GM12878 (cell line): ENCODE results near the gene DUSP15. TPM values are rescaled to one million over a fixed set of nuclear protein-coding genes. Genes with fewer than 3 reads are reported as not detected.

Experiments used
- ATAC-seq: fragments of 200-7000 bp; cut with Tn5 transposase; 3 replicates; pipeline ENCODE4 v1.9.1; 2020; ENCODE audit warnings: mild to moderate bottlenecking, moderate library complexity
- BruUV-seq: library from RNA; stranded (reverse); fragments of 400-500 nt; replicated peaks from 2 replicates; lab custom pipeline; 2021; lab: Mats Ljungman, UMichigan
- CTCF ChIA-PET: fragments of 300-600 bp; sonication (Branson Sonifier 250); formaldehyde crosslinking; extraction: SDS; loops from one replicate; lab custom pipeline; 2021; ENCODE audit warnings: inconsistent platforms; lab: Yijun Ruan, JAX
- POLR2A ChIA-PET: fragments of 350-600 bp; formaldehyde crosslinking; extraction: SDS; loops from one replicate; lab custom pipeline; 2021; ENCODE audit warnings: inconsistent platforms; lab: Charles Lee
- RAD21 ChIA-PET: fragments of 300-600 bp; sonication (Branson Sonifier 250); formaldehyde crosslinking; loops from one replicate; lab custom pipeline; 2023; ENCODE audit warnings: antibody characterized with exemption; ENCODE audit not compliant: unreplicated experiment; lab: Charles Lee
- SMC1A ChIA-PET: fragments of 300-600 bp; sonication (Branson Sonifier 250); formaldehyde crosslinking; loops from one replicate; lab custom pipeline; 2023; ENCODE audit not compliant: unreplicated experiment, uncharacterized antibody; lab: Charles Lee
- DNase-seq: peaks from one replicate; pipeline ENCODE4 v3.0.0-alpha.2; 2011; ENCODE audit warnings: low read depth, low spot score
- FAIRE-seq: peaks from 3 replicates; lab custom pipeline; 2011; peaks lifted over from hg19 to GRCh38; lab: Jason Lieb, UNC
- H2AFZ ChIP-seq: 2 replicates; pipeline ENCODE4 v1.6.0; 2011; ENCODE audit warnings: low read depth, low read length, control low read depth; ENCODE audit not compliant: control insufficient read depth
- H3K27ac ChIP-seq: 2 replicates; pipeline ENCODE4 v1.5.1; 2011; ENCODE audit warnings: control low read depth; ENCODE audit not compliant: control insufficient read depth, insufficient read depth
- H3K27me3 ChIP-seq, 2 experiments: replicated peaks in 1 of 2; 2 replicates each; pipeline versions ENCODE4 v1.6.0 to v1.6.1; 2011; ENCODE audit warnings: low read length in 1 of 2; ENCODE audit not compliant: control insufficient read depth in 2 of 2, insufficient read depth in 2 of 2
- H3K36me3 ChIP-seq, 2 experiments: 2 replicates each; pipeline ENCODE4 v1.5.1; 2011; ENCODE audit warnings: low read length in 1 of 2; ENCODE audit not compliant: control insufficient read depth in 2 of 2, insufficient read depth in 2 of 2
- H3K4me1 ChIP-seq: 2 replicates; pipeline ENCODE4 v1.6.1; 2011; ENCODE audit warnings: mild to moderate bottlenecking, low read length, moderate library complexity, mixed read lengths; ENCODE audit not compliant: control insufficient read depth, insufficient read depth
- H3K4me2 ChIP-seq: 2 replicates; pipeline ENCODE4 v1.6.0; 2011; ENCODE audit warnings: control low read depth; ENCODE audit not compliant: control insufficient read depth, insufficient read depth
- H3K4me3 ChIP-seq: fragments of 200-600 bp; sonication (generic); 2 replicates; pipeline ENCODE4 v1.5.1; 2016
- H3K79me2 ChIP-seq: 2 replicates; pipeline ENCODE4 v1.6.0; 2011; ENCODE audit warnings: low read length; ENCODE audit not compliant: control insufficient read depth, insufficient read depth
- H3K9ac ChIP-seq: 2 replicates; pipeline ENCODE4 v1.8.0; 2011; ENCODE audit warnings: low read length, control low read depth, mixed read lengths; ENCODE audit not compliant: control insufficient read depth, insufficient read depth
- H3K9me3 ChIP-seq: replicated peaks from 3 replicates; pipeline ENCODE4 v1.5.1; 2011; ENCODE audit warnings: mild to moderate bottlenecking, low read length; ENCODE audit not compliant: control insufficient read depth, insufficient read depth
- H4K20me1 ChIP-seq: 2 replicates; pipeline ENCODE4 v1.6.0; 2011; ENCODE audit not compliant: control insufficient read depth, insufficient read depth
- CBX5 ChIP-seq: sonication (generic); IDR thresholded peaks from 2 replicates; pipeline ENCODE4 v1.6.1; 2016; ENCODE audit warnings: low read depth, moderate library complexity, mild to moderate bottlenecking, inconsistent platforms
- CEBPZ ChIP-seq: fragments of 150-350 bp; IDR thresholded peaks from 2 replicates; pipeline ENCODE4 v1.6.1; 2016; ENCODE audit warnings: low read depth, low read length
- SMAD5 ChIP-seq: IDR thresholded peaks from 2 replicates; pipeline ENCODE4 v1.6.1; 2016; ENCODE audit warnings: antibody characterized with exemption, low read depth
- SMC3 ChIP-seq: IDR thresholded peaks from 2 replicates; pipeline ENCODE4 v1.6.1; 2011; ENCODE audit warnings: low read length, improper control_type of control experiment, borderline replicate concordance
- TARDBP ChIP-seq: IDR thresholded peaks from 2 replicates; pipeline ENCODE4 v1.6.1; 2016; ENCODE audit warnings: borderline replicate concordance
- ZBTB40 ChIP-seq: fragments of 450-650 bp; IDR thresholded peaks from 2 replicates; pipeline ENCODE4 v1.6.1; 2016; ENCODE audit warnings: mild to moderate bottlenecking, moderate library complexity, borderline replicate concordance
- WGBS: methylation state at CpG from one replicate; pipeline ENCODE4 v1.1.6; 2016; ENCODE audit warnings: low lambda C conversion rate; ENCODE audit not compliant: insufficient replicate concordance, insufficient coverage; ENCODE audit errors: missing lambda C conversion rate; 5-methylcytosine and 5-hydroxymethylcytosine counted together
- in situ Hi-C: fragments of 300-500 bp; cut with MboI; formaldehyde crosslinking; loops from 9 replicates; pipeline ENCODE4 v1.14.3; 2018; ENCODE audit warnings: mixed read lengths
- intact Hi-C: fragments of 100-400 bp; cut with micrococcal nuclease; formaldehyde crosslinking; loops from one replicate; pipeline ENCODE4 v1.14.2; 2022; ENCODE audit not compliant: unreplicated experiment
- polyA plus RNA-seq, 11 experiments: library from polyadenylated mRNA; depleted of rRNA in 4 of 11; unstranded in 6 of 11; stranded (reverse) in 5 of 11; fragments of >200 nt; fragmentation: Nextera tagmentation in 4 of 11; fragmentation: Illumina TruSeq in 1 of 11; extraction: Ambion mirVana in 4 of 11; extraction: Trizol in 1 of 11; gene quantifications; 1 replicate in 1 of 11; 2 replicates in 10 of 11; pipeline versions ENCODE4 v1.2.1 to v1.2.3, GENCODE V29; 2011 to 2016; ENCODE audit warnings: inconsistent platforms in 2 of 11, missing spikeins in 2 of 11, low read depth in 1 of 11
- total RNA-seq, 4 experiments: library from RNA; depleted of rRNA in 3 of 4; stranded (reverse); fragments of >200 nt in 3 of 4; fragmentation: Illumina TruSeq in 1 of 4; extraction: Trizol in 1 of 4; gene quantifications; 2 replicates each; pipeline versions ENCODE4 v1.2.1 to v1.2.3, GENCODE V29; 2013 to 2021
- TF ChIP-seq, protein P1 (sequence below): fragments of 450-650 bp; IDR thresholded peaks from 2 replicates; pipeline ENCODE4 v1.6.1; 2014; ENCODE audit warnings: mild to moderate bottlenecking
- TF ChIP-seq, protein P2 (sequence below), 3 experiments: IDR thresholded peaks in 2 of 3; conservative IDR thresholded peaks in 1 of 3; 2 replicates each; pipeline ENCODE4 v1.5.1; 2011; ENCODE audit warnings: low read depth in 3 of 3, low read length in 3 of 3, mild to moderate bottlenecking in 3 of 3, control low read depth in 2 of 3, moderate library complexity in 2 of 3, inconsistent platforms in 1 of 3, mixed read lengths in 1 of 3; ENCODE audit not compliant: control insufficient read depth in 2 of 3, insufficient read depth in 1 of 3; ENCODE audit errors: extremely low read depth in 1 of 3

Gene DUSP15
- total and polyA plus RNA-seq, 10 of the 15 experiments (the other 5 are each of a cell fraction or from before 2014, with no cell fraction given), result 0.06 to 2.5 (median 0.67) TPM; not detected in 1

DNA sequence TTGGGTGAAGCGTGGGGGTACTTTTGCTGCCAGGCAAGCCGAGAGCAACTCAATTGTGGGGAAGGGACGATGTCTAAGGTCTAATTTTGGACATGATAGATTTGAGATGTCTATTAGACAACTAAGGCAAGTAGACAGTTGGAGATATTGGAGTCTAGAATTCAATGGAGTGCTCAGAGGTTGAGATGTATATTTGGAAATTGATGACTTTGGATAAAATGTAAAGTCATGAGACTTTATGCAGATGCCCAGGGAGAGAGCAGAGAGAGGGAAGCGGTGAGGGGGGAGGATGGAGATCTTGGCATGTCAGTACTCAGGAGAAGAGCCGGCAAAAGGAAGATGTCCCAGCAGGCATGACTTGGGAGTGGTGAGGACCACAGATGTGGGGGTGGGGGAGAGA, 44.3 kb downstream of the DUSP15 start:
- Histone ChIP-seq H3K79me2 (no peaks in the 10 kb centered on the region), H3K27ac (no peak overlapping the region), H3K9me3 (no peaks in the 10 kb centered on the region), H3K27me3 (no peaks in the 10 kb centered on the region), H4K20me1 (no peaks in the 10 kb centered on the region)
- FAIRE-seq, result no peak
- no TSS peak for BruUV-seq
- SMC1A ChIA-PET, result no interaction called here
- DNase-seq, result no peak
- ATAC-seq, result no peak
- TF ChIP-seq ZBTB40 (no peak), TARDBP (no peak), CBX5 (no peak), CEBPZ (no peak), SMC3 (no peak), SMAD5 (no peak)
- TF ChIP-seq, protein P1, sequence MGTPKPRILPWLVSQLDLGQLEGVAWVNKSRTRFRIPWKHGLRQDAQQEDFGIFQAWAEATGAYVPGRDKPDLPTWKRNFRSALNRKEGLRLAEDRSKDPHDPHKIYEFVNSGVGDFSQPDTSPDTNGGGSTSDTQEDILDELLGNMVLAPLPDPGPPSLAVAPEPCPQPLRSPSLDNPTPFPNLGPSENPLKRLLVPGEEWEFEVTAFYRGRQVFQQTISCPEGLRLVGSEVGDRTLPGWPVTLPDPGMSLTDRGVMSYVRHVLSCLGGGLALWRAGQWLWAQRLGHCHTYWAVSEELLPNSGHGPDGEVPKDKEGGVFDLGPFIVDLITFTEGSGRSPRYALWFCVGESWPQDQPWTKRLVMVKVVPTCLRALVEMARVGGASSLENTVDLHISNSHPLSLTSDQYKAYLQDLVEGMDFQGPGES, result no peak
- TF ChIP-seq, protein P2, sequence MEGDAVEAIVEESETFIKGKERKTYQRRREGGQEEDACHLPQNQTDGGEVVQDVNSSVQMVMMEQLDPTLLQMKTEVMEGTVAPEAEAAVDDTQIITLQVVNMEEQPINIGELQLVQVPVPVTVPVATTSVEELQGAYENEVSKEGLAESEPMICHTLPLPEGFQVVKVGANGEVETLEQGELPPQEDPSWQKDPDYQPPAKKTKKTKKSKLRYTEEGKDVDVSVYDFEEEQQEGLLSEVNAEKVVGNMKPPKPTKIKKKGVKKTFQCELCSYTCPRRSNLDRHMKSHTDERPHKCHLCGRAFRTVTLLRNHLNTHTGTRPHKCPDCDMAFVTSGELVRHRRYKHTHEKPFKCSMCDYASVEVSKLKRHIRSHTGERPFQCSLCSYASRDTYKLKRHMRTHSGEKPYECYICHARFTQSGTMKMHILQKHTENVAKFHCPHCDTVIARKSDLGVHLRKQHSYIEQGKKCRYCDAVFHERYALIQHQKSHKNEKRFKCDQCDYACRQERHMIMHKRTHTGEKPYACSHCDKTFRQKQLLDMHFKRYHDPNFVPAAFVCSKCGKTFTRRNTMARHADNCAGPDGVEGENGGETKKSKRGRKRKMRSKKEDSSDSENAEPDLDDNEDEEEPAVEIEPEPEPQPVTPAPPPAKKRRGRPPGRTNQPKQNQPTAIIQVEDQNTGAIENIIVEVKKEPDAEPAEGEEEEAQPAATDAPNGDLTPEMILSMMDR (IDR thresholded peaks at IDR 0.05 in 2 of 3, conservative IDR thresholded peaks at IDR 0.05 in 1 of 3; ENCODE audit: control insufficient read depth in 2 of 3, extremely low read depth in 1 of 3, insufficient read depth in 1 of 3, low read depth in 3 of 3, low read length in 3 of 3), result no peak
- TF ChIP-seq, all 136 proteins: peak for 0
- no peak overlapping the region for H3K4me2 ChIP-seq
- CTCF ChIA-PET, result interaction anchor here (0.9 to 8.8 kb wide), 3 partner anchors 8 to 27 kb away, joined by 3 to 109 read pairs (median 3); partner anchors contain the start of gene FOXS1
- H3K36me3 ChIP-seq, result no peaks in the 10 kb centered on the region
- H3K4me1 ChIP-seq, result no peaks in the 10 kb centered on the region
- POLR2A ChIA-PET, result no interaction called here
- H3K4me3 ChIP-seq, result no peak overlapping the region
- intact Hi-C loops (no loop called here), in situ Hi-C loops (loop anchor here (10.0 kb wide), 1 partner anchor 829 kb away; no protein-coding TSS in a partner anchor)
- 35% methylated on average over 5 of the region's 5 CpGs for WGBS
- RAD21 ChIA-PET, result no interaction called here
- H2AFZ ChIP-seq, result no peak overlapping the region
- H3K9ac ChIP-seq, result no peak overlapping the region
